Measurements from ENCODE around the gene FAAH.

The FAAH gene

DNA sequence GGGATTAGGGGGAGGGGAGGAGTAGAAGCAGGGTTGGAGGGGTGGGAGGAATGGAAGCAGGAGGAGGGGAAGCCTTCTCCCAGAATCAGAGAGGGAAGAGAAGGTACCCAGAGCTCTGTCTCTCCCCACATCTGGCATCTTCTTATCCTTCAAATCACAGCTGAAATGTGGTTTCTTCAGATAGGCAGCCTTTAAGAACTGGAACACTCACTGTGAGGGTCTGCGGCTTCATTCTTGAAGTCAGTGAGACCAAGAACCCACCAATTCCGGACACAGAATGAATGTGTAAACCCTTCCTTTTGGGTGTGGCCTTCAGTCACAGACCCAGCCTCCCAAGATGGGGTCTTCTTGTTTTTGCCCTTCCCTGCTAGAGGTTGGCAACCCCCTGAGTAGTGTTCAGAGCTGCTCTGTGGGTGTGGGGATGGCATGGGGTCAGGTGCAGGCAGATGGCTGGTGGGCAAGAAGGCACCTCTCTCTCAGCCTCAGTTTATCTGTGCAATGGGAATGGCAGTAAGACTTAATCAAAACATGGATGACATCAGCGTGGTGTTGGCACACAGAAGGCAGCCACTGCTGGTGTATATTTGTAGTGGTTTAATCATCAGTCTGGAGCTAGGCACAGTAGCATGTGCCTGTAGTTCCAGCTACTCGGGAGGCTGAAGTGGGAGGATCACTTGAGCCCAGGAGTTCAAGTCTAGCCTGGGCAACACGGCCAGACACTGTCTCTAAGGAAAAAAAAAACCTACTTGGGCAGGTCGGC lies 7.2 kb downstream of the FAAH start:
- DNase-seq (ENCODE audit: low read depth) = no peak

GRCh38 chr1:46401964-46402626 lies 8.0 kb downstream of the FAAH start:
- no peak for DNase-seq (ENCODE audit: low read depth)

DNA sequence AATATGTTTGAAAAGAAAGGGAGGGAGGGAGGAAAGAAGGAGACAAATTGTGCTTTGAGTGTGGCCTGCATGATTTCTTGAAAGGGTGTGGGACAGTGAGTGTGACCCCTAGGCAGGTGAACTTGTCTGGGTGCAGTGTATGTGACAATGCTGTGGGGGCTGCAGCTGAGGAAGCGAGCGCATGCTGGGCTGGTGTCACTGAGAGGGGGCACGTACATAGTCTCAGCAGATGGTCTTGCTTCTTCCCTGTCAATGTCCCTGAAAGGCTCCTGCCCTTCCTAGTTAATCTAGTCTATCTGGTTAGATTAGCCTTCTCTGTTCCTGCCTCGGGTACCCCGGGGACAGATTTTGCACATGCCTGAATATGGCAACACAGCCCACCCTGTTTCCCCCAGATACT lies 9.8 kb downstream of the FAAH start:
- DNase-seq (ENCODE audit: low read depth) = no peak

DNA sequence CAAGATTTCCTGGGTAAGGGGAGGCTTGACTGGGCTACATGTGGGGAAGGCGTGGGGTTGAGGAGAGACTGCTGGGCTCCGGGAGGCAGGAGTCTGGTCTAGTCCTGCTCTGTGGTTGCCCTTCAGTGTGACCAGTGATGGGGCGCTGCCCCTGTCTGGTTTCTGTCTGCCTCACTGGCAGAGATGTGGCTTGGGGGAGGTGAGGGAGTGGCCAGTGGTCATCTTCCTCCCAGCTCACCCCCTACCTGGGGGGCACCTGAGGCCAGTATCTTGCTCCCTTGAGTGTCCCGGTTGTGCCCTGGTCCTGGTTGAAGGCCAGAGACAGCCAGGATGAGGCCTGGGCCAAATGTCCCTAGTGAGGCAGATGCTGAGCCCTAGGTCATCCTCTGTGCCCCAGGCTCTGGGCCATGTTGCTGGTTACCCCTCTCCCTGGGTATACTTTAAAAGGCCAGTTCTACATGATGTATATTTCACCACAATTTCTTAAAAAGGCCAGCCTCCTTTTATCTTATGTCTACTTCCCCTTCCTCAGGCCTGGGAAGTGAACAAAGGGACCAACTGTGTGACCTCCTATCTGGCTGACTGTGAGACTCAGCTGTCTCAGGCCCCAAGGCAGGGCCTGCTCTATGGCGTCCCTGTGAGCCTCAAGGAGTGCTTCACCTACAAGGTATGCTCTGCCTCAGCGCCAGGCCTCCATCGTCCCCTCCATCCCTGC lies 10.5 kb downstream of the FAAH start:
- no peak for DNase-seq (ENCODE audit: low read depth)

- DNase-seq (ENCODE audit: low read depth) = no peak
Measured at GRCh38 chr1:46405197-46405555, 11.1 kb downstream of the FAAH start.

- DNase-seq (ENCODE audit: low read depth) = no peak
Measured at GRCh38 chr1:46405724-46406123, 11.6 kb downstream of the FAAH start.

DNA sequence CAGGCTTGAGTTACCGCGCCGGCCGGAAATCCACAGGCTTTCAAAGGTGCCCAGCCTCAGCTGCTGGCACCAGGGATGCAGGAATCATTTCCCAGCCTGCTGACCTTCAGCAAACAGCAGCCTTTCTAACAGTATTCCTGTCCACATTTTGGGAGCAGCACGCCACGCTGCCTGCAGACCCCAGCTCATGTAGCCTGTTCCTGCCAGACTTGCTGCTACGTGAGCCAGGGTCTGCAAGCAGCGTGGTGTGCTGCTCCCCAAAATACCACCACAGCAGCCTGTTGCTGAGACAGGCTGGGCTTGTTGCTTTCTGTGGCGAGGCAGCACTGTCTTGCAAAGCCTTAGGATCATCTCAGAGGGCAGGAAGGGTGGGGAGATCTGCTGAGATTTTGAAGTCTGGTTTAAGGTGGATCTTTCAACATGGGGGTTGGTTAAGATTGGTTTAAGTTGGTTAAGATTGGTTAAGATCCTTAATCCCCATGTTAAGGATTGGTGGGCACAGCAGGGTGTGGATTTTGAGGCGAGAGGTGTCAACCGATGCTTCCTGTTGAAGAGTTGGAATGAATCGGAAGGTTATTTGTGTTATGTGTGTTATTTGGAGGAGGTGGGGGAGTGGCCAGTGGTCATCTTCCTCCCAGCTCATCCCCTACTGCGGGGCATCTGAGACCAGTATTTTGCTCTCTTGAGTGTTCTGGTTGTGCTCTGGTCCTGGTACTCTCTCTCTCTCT lies 12.9 kb downstream of the FAAH start:
- DNase-seq (ENCODE audit: low read depth) = no peak

DNA sequence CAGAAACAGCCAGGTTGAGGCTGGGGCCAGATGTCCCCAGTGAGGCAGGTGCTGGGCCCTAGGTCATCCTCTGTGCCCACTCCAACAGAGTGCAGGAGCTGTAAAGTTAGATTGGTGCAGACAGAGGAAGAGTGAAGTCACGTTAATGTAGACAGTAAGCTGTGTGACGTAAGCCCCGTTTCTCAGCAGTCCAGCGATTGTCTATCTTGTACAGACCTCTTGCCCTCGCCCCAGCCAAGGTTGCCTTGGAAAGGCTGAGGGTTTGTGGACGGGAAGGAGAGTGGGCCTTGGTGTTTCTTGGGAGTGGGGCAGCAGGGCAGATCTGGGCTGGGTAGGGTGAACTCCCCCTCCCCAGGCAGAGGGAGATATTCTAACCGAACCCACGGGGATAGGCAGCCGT lies 13.5 kb downstream of the FAAH start:
- no peak for DNase-seq (ENCODE audit: low read depth)

DNA sequence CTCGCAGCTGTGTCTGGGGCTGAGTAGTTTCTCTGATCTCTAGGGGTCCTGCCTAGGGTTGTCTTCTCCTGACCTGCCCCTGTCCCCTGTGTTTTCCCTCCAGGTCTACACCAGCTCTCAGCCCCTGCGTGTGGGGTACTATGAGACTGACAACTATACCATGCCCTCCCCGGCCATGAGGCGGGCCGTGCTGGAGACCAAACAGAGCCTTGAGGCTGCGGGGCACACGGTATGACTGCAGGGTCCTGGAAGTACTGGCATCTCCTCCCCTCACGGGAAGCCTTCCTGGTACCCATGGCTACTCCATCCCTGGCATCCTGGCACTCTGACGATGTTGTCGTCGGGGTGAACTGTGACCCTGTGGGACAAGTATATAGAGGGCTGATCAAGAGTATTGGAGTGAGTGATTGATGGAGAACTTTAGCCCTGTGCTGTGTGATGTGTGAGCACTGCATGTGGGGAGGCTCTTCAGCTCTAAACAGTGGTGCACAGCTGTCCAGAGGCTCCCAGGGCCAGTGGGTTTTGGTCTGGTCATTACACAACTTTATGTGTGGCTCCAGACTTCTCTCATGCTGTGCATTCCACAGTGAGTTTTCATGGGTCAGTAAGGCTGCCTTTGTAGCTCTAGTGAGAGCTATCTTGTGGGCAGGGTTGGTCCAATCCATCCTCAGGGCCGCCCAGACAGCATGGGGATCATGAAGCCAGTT lies 14.4 kb downstream of the FAAH start:
- DNase-seq (ENCODE audit: low read depth) = no peak

DNA sequence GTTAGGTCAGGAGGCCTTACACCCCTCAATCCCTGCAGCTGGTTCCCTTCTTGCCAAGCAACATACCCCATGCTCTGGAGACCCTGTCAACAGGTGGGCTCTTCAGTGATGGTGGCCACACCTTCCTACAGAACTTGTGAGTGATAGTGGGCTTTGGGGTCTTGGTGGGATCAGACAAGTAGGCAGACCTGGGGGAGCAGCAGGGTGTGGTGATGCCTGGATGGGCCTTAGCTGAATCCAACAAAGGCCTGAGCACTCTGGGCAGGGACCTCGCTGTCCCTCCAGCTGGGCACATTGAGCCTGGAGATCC lies 14.9 kb downstream of the FAAH start:
- DNase-seq (ENCODE audit: low read depth) = no peak

DNA sequence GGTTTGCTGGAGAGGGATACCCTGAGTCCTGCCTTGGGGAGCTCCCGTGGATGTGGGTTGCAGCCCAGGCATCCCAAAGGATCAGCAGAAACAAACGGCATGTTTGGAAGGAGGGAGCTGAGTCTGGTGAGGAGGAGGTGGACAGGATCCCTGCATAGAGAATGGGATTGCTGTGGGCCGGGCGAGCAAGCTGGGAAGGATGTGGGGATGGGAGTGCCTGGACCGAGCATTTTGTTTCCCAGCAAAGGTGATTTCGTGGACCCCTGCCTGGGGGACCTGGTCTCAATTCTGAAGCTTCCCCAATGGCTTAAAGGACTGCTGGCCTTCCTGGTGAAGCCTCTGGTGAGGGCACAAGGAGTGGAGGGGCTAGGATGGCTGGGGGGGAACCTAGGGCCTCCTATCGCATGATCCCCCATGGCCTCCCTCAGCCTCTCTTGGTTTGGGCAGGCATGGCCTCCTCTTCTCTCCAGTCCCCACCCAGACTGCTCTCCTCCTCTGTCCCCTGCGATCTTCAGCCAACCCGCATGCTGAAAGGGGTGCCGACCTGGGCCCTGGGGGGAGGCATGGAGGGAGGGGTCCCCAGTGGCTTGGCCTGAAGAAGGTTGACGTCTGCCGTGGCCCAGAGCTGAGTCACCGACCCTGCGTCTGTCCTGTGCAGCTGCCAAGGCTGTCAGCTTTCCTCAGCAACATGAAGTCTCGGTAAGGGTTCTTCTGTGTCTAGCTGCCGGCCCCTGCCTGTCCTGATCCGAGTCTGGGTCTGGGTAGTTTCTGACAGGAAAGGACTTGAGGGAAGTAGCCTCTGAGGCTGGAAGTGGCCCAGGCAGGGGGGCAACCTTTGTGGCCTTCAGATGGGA lies 16.3 kb downstream of the FAAH start:
- DNase-seq (ENCODE audit: low read depth) = no peak

GRCh38 chr1:46411010-46411405 lies 16.9 kb downstream of the FAAH start:
- DNase-seq (ENCODE audit: low read depth) = no peak

GRCh38 chr1:46411601-46412341 lies 17.7 kb downstream of the FAAH start:
- DNase-seq (ENCODE audit: low read depth) = no peak

- DNase-seq (ENCODE audit: low read depth) = no peak
Measured at GRCh38 chr1:46412893-46413595, 18.9 kb downstream of the FAAH start.

DNA sequence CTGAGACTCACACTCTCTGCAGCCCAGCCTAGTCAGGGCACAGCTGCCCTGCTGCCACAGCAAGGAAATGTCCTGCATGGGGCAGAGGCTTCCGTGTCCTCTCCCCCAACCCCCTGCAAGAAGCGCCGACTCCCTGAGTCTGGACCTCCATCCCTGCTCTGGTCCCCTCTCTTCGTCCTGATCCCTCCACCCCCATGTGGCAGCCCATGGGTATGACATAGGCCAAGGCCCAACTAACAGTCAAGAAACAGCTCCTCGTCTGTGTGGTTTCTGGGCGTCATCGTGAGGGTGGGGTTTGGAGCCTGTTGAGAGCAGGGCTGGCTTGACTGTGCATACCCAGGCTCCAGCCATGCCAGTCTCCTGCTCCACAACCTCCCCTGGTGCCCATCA lies 19.5 kb downstream of the FAAH start:
- no peak for DNase-seq (ENCODE audit: low read depth)

GRCh38 chr1:46415514-46415913 lies 21.4 kb downstream of the FAAH start:
- no peak for DNase-seq (ENCODE audit: low read depth)

- no peak for DNase-seq (ENCODE audit: low read depth)
Measured at GRCh38 chr1:46418976-46419375, 24.9 kb downstream of the FAAH start.

GRCh38 chr1:46420533-46420915 lies 26.4 kb downstream of the FAAH start:
- DNase-seq (ENCODE audit: low read depth) = no peak

DNA sequence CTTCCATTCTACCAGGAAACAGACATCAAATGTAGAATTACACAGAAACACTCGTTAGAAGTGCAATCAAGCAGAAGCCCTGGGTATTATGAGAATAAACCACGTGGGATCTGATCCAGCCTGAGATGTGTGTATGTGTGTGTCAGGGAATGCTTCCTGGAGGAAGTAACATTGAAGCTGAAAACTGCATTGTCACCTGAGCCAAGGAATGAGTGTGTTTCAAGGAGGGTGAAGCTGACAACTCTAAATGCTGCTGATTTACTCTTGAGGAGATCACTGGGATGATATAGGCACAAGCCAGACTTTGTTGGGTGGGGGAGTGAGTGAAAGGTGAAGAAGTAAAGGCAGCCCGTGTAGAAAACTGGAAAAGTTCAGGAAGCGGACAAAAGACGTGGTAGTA lies 27.6 kb downstream of the FAAH start:
- no peak for DNase-seq (ENCODE audit: low read depth)
